ACC112 (cell line): ENCODE measurements around the gene NEURL1.
"Not testable (repeated sequence)": the region's sequence is repeated elsewhere in the genome, so short reads cannot be mapped to it uniquely, and the experiment has no call there.

Experiments
- H2AFZ ChIP-seq: fragments of 200-600 bp; sonication (generic); one replicate; pipeline ENCODE4 v1.6.0; 2017; ENCODE audit warnings: antibody characterized with exemption, low read length; ENCODE audit not compliant: unreplicated experiment
- H3K27ac ChIP-seq: fragments of 200-600 bp; sonication (generic); 2 replicates; pipeline ENCODE4 v1.5.1; 2014; ENCODE audit warnings: low read depth, mild to moderate bottlenecking, antibody characterized with exemption, low read length, moderate library complexity
- H3K27me3 ChIP-seq: fragments of 200-600 bp; sonication (generic); 2 replicates; pipeline ENCODE4 v1.6.1; 2014; ENCODE audit warnings: mild to moderate bottlenecking, antibody characterized with exemption, low read length, moderate library complexity, mixed read lengths; ENCODE audit not compliant: insufficient read depth
- H3K36me3 ChIP-seq: fragments of 200-600 bp; sonication (generic); 2 replicates; pipeline ENCODE4 v1.6.1; 2016; ENCODE audit warnings: mild to moderate bottlenecking, antibody characterized with exemption, low read length, moderate library complexity, mixed read lengths; ENCODE audit not compliant: insufficient read depth
- H3K4me1 ChIP-seq: fragments of 200-600 bp; sonication (generic); one replicate; pipeline ENCODE4 v1.6.1; 2016; ENCODE audit warnings: low read length, mixed read lengths; ENCODE audit not compliant: insufficient read depth, unreplicated experiment, control insufficient read depth
- H3K4me3 ChIP-seq: fragments of 200-600 bp; sonication (generic); 2 replicates; pipeline ENCODE4 v1.5.1; 2014; ENCODE audit warnings: mild to moderate bottlenecking, low read depth, low read length
- H3K79me2 ChIP-seq: fragments of 200-600 bp; sonication (generic); one replicate; pipeline ENCODE4 v1.6.0; 2016; ENCODE audit warnings: low read length; ENCODE audit not compliant: control insufficient read depth, unreplicated experiment, insufficient read depth

Gene NEURL1

DNA sequence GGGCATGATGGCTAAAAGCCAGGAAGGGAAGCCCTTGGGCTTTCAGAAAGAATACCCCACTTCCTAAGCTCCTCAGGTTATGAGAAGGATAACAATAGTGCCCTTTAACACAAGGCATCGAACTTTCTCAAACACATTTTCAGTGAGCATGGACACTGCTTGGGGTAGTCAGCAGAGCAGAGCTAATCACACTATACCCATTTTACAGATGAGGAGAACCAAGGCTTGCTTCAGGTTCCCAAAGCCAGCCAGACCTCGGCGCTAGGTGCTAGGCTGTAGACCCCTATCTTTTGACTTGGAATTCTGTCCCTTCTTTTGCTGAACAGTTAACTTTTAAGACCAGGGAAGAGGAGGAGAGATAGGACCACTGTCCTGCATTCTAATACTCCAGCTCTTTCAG lies 1.8 kb downstream of the NEURL1 start:
- H3K27ac ChIP-seq: no peak overlapping the region
- H3K4me1 ChIP-seq: peaks cover 19% of the 10 kb centered on the region
- H2AFZ ChIP-seq: no peak overlapping the region
- no peak overlapping the region for H3K4me3 ChIP-seq
- peaks cover 62% of the 10 kb centered on the region for H3K27me3 ChIP-seq
- H3K36me3 ChIP-seq: no peaks in the 10 kb centered on the region
- no peaks in the 10 kb centered on the region for H3K79me2 ChIP-seq

DNA sequence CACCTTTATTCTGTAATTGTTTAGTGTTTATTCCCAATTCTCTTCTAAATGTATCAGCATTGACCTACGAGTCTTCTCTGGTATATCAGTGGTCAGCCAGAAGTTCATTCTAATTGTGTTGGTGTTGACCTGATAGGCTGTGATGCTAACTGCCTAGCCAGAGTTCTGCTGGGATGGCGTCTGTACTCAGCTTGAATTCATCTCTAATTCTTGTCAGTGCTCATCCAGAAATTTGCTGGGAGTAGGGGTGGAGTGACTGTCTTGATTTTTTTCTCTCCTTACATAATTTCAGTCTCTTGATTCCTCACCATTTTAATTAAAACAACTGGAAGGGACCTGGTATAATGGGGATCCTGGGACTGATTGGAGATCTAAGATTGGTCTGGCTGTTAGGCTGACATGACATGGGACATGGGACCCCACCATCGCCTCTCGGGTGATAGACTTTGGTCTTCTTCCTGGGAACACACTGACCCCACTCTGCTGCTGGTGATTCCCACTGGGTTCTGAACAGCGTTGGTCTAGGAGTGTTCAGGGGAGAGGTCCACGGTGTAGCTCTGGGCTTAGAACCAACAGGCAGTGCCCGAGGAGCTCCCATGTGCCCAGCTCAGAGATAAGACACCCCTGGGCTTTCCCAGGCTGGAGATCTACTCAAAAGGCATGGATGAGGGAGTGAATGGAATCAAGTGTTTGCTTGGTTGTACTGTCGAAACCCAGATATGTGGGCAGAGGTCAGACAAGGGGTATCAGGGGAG lies 3.8 kb downstream of the NEURL1 start:
- Histone ChIP-seq H3K4me3 (no peak overlapping the region), H3K79me2 (no peaks in the 10 kb centered on the region), H3K27me3 (peaks cover 72% of the 10 kb centered on the region), H3K36me3 (no peaks in the 10 kb centered on the region), H2AFZ (no peak overlapping the region), H3K27ac (no peak overlapping the region), H3K4me1 (peaks cover 10% of the 10 kb centered on the region)

DNA sequence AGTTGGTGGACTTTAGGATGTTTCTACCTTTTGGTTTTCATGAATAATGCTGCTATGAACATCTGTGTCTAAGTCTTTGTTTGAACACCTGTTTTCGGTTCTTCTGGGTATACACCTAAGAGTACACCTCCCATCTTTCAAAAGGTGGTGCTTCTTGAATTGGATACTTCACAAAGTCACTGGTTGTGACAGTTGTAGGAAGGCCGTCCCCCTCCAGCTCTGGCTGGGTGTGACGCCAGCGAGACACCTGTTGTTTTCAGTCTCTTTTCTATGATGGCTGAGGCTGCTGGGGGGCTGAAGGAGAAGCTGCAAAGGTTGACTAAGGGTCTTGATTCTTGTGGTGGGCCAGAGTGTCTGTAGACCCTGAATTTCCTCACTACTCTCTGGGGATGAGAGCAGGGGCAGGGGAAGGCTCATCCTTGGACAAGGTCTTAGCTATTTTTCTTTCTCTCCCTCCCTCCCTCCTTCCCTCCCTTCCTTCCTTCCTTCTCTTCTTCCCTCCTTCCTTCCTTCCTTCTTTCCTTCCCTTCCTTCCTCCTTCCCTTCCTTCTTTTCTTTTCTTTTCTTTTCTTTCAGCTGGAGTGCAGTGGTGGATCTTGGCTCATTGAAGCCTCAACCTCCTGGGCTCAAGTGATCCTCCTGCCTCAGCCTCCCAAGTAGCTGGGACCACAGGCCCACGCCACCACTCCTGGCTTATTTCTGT lies 5.6 kb downstream of the NEURL1 start:
- H3K27me3 ChIP-seq: peaks cover 68% of the 10 kb centered on the region
- no peaks in the 10 kb centered on the region for H3K36me3 ChIP-seq
- H3K27ac ChIP-seq: no peak overlapping the region
- no peak overlapping the region for H2AFZ ChIP-seq
- H3K4me1 ChIP-seq: peaks cover 1% of the 10 kb centered on the region
- no peaks in the 10 kb centered on the region for H3K79me2 ChIP-seq
- no peak overlapping the region for H3K4me3 ChIP-seq

DNA sequence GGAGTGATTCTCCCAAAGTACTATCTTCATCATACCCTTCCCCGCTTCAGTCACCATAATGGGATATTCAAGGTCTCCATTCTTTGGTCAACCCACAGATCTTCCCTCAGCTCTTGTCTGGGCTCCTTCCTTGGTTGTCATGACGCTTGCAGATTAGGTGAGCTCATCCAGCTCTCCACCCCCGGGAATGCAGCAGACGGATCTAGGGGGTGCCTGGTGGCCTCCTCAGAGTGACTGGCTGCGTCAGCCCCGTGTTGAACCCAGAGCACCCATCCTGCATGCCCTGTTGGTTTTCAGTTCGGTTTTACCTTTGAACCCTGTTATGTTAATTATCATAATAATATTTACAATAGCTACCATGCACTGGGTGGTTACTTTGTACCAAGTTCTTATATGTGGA lies 6.4 kb downstream of the NEURL1 start:
- H2AFZ ChIP-seq: no peak overlapping the region
- no peaks in the 10 kb centered on the region for H3K79me2 ChIP-seq
- H3K27me3 ChIP-seq: peaks cover 60% of the 10 kb centered on the region
- H3K36me3 ChIP-seq: no peaks in the 10 kb centered on the region
- H3K4me1 ChIP-seq: peaks cover 7% of the 10 kb centered on the region
- H3K4me3 ChIP-seq: no peak overlapping the region
- H3K27ac ChIP-seq: no peak overlapping the region

DNA sequence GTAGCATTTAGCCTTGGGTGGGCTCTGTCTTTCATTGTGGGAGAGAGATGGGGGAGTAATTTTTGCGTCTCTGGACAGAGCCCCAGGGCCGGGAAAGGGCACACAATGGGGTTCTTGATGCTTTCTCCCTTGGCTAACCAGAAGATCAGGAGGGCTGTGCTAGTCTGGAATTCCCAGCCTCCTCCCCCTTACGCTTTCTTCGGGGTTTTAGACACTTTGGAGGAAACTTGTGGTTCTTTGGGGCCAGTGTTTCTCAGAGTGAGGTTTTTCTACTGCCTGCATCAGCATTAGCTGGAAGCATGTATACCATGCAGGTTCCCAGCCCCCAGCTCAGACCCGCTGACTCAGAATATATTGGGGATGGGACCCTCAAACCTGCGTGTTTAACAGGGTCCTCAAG lies 7.0 kb downstream of the NEURL1 start:
- H3K36me3 ChIP-seq: no peaks in the 10 kb centered on the region
- H3K4me1 ChIP-seq: peaks cover 7% of the 10 kb centered on the region
- H2AFZ ChIP-seq: no peak overlapping the region
- H3K27me3 ChIP-seq: peaks cover 54% of the 10 kb centered on the region
- H3K27ac ChIP-seq: no peak overlapping the region
- H3K4me3 ChIP-seq: no peak overlapping the region
- no peaks in the 10 kb centered on the region for H3K79me2 ChIP-seq

DNA sequence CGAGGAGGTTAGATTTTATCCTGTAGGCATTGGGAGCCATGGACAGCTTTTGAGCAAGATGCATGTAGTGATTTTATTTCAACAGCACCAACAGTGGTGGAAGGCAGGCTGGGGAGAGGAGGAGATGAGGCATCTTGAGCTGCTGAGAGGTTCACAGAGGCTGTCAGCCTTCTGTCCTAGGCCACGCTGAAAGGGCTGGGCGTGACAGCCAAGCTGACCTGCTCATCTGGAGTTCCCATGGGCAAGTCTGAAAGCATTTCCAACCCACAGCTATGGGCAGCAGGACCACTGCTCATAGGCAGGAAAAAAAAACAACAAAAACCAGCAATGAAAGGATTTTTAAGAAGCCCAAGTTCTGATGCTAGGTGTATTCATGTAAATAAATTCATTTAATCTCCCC lies 7.7 kb downstream of the NEURL1 start:
- Histone ChIP-seq H3K79me2 (no peaks in the 10 kb centered on the region), H3K27ac (no peak overlapping the region), H3K4me1 (peaks cover 7% of the 10 kb centered on the region)

DNA sequence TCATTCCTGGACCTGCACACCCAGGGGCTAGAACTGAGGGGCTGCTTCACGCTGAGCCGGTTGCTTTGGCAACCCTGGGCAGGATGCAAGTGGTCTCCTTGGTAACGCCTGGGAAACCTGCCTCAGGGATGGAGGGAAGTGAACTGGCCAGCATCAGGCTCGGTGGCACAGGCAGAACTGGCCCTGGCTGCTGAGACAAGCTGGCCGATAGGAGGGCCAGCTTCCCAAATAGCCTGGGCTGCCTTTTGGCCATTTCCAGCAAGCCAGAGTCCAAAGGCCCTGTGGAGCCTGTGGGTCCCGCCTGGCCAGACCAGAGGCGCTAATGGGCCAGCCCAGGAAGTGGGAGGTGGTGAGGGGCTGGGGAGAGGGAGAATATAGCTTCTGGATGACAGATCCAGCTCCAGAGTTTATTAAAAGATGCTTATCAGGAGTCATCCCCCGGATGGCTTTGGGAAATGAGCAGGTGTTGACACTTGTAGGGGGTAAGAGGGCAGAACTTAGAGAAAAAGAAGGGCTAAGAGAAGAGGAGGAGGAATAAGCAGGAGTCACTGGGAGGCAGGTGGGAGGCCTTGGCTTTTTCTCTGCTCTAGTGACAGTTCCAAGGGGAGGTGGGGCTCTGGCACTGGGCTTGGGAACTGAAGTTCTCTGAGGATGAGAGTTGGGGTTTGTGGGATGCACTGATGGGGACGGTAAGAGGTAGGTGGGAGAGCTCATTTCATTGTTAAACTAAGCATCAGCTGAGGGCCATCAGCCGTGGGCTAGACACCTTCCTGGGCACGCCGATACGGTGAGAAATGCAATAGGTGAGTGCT lies 9.6 kb downstream of the NEURL1 start:
- H3K27ac ChIP-seq: no peak overlapping the region
- peaks cover 44% of the 10 kb centered on the region for H3K27me3 ChIP-seq
- H3K79me2 ChIP-seq: no peaks in the 10 kb centered on the region
- H3K4me1 ChIP-seq: peaks cover 7% of the 10 kb centered on the region
- H2AFZ ChIP-seq: no peak overlapping the region
- H3K4me3 ChIP-seq: no peak overlapping the region
- no peaks in the 10 kb centered on the region for H3K36me3 ChIP-seq

More for the DNA sequence above, 7.7 kb downstream of the NEURL1 start:
- peaks cover 47% of the 10 kb centered on the region for H3K27me3 ChIP-seq
- H2AFZ ChIP-seq: no peak overlapping the region
- H3K4me3 ChIP-seq: no peak overlapping the region
- H3K36me3 ChIP-seq: no peaks in the 10 kb centered on the region

DNA sequence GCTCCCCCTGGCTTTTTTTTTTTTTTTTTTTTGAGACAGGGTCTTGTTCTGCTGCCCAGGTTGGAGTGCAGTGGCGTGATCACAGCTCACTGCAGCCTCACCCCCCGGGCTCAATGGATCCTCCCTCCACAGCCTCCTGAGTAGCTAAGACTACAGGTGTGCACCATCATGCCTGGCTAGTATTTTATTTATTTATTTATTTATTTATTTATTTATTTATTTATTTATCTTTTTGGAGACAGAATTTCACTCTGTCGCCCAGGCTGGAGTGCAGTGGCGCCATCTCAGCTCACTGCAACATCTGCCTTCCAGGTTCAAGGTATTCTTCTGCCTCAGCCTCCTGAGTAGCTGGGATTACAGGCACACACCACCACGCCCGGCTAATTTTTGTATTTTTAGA lies 10.3 kb downstream of the NEURL1 start:
- H2AFZ ChIP-seq, H3K4me3 ChIP-seq, H3K4me1 ChIP-seq, H3K36me3 ChIP-seq, H3K79me2 ChIP-seq: not testable (repeated sequence)
- Histone ChIP-seq H3K27me3 (peaks cover 47% of the 10 kb centered on the region), H3K27ac (peak overlapping the region; percentile 82)

DNA sequence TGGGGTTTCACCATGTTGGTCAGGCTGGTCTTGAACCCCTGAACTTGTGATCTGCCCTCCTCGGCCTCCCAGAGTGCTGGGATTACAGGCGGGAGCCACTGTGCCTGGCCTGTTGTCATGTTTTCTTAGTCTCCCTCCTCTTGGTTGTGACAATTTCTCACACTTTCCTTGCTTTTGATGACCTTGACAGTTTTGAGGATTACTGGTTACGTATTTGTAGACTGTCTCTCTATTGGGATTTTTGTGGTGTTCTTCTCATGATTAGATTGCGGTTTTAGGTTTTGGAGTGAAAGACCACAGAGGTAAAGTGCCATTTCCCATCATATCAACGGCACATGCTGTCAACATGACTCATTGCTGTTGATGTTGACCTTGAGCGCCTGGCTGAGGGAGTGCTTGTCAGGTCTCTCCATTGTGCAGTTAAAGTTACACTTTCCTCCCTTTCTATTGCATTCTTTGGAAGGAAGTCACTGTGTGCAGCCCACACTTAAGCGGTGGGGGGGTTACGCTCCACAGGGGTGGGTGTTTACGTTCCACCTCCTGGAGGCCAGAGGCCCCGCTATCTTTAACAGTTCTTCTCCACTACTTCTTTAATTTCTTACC lies 10.8 kb downstream of the NEURL1 start:
- no peaks in the 10 kb centered on the region for H3K79me2 ChIP-seq
- H3K27me3 ChIP-seq: peaks cover 43% of the 10 kb centered on the region
- H2AFZ ChIP-seq: peak overlapping the region; percentile 6
- no peak overlapping the region for H3K4me3 ChIP-seq
- peaks cover 7% of the 10 kb centered on the region for H3K4me1 ChIP-seq
- H3K36me3 ChIP-seq: no peaks in the 10 kb centered on the region
- peak overlapping the region; percentile 82 for H3K27ac ChIP-seq

DNA sequence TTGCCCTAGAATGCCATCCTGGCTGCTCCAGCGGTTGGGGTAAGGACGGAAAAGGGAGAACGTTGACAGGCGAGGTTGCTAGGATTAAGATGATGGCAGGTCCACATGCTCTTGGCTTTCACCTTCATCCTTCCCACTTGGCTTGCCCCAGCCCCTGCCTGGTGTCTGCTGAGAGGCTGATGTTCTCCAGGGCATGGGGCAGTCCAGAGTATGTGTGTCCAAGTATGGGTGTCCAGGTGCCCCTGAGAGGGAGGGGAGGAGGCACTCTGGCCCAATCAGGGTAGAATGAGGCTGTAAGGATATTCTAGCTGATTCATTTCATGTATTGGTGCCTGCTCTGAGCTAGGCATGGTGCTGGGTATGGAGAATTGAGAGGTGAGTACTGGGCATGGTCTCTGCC lies 12.6 kb downstream of the NEURL1 start:
- Histone ChIP-seq H3K27ac (no peak overlapping the region), H3K79me2 (no peaks in the 10 kb centered on the region), H3K4me3 (no peak overlapping the region), H3K4me1 (peaks cover 7% of the 10 kb centered on the region), H2AFZ (no peak overlapping the region), H3K27me3 (peaks cover 25% of the 10 kb centered on the region), H3K36me3 (no peaks in the 10 kb centered on the region)
